Esophagus muscularis mucosa (tissue), 4 donors: ENCODE measurements around the gene SEMA6C.

Source experiments
- EP300 ChIP-seq: sonication (generic); formaldehyde crosslinking; IDR thresholded peaks from one replicate; pipeline ENCODE4 v1.6.1; 2017; ENCODE audit warnings: antibody characterized with exemption
- POLR2A ChIP-seq: fragments of 450-650 bp; IDR thresholded peaks from one replicate; pipeline ENCODE4 v1.6.1; 2017; ENCODE audit warnings: antibody characterized with exemption, moderate library complexity, mild to moderate bottlenecking, low read depth
- TF ChIP-seq, protein P1 (sequence below), 3 experiments: fragments of 200-600 bp in 2 of 3; fragments of 450-650 bp in 1 of 3; sonication (generic) in 2 of 3; IDR thresholded peaks; one replicate each; pipeline ENCODE4 v1.5.1; 2017 to 2019; ENCODE audit warnings: antibody characterized with exemption in 3 of 3, mild to moderate bottlenecking in 2 of 3, moderate library complexity in 1 of 3

DNA sequence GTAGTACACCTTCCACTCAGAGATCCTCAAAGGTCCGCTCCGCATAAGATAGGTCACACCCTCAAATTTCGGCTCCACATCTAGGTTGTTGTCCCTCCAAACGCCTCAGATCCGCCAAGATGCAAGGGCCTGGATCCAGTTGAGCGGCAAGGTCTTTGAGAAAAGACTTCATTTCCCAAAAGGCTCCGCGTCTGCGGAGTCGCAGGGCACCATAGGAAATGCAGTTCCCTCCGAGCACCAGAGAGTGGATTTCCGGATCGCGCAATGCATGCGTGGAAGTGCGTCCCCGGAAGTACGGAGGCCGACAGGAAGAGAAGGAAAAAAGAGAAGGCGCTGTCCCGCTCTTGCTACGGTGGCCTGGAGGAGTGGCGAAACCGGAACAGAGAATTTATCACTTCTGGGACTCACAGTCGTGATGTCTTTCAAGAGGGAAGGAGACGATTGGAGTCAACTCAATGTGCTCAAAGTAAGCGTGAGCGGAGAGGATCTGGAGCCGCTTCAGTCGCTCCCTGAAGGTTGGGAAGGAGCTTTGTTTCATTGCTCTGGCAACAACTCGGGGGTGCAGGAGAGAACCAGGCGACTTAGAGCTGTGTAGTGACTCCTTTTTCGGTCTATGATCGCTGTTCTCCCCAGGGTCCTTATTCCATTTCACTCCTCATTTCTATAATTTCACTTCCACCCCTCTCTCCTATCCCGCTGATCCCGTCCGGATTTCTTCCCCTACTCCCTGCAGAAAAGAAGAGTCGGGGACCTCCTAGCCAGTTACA, 19.5 kb upstream of the SEMA6C start, which contains the start of the genes LYSMD1 and SCNM1:
- no peak for TF ChIP-seq POLR2A
- TF ChIP-seq, protein P1, sequence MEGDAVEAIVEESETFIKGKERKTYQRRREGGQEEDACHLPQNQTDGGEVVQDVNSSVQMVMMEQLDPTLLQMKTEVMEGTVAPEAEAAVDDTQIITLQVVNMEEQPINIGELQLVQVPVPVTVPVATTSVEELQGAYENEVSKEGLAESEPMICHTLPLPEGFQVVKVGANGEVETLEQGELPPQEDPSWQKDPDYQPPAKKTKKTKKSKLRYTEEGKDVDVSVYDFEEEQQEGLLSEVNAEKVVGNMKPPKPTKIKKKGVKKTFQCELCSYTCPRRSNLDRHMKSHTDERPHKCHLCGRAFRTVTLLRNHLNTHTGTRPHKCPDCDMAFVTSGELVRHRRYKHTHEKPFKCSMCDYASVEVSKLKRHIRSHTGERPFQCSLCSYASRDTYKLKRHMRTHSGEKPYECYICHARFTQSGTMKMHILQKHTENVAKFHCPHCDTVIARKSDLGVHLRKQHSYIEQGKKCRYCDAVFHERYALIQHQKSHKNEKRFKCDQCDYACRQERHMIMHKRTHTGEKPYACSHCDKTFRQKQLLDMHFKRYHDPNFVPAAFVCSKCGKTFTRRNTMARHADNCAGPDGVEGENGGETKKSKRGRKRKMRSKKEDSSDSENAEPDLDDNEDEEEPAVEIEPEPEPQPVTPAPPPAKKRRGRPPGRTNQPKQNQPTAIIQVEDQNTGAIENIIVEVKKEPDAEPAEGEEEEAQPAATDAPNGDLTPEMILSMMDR (IDR thresholded peaks at IDR 0.05): peak in 2 of 3 experiments; percentile 19 to 47
- no peak for TF ChIP-seq EP300
